MM.1S (cell line): ENCODE measurements around the gene PRDM10.

ENCODE experiments used
- DNase-seq: peaks from one replicate; pipeline ENCODE4 v3.0.0-alpha.2; 2015
- H2AFZ ChIP-seq: fragments of 300-600 bp; sonication (generic); 2 replicates; pipeline ENCODE4 v1.6.0; 2016; ENCODE audit warnings: antibody characterized with exemption, low read length
- H3F3A ChIP-seq: fragments of 300-600 bp; sonication (generic); 2 replicates; pipeline ENCODE4 v1.6.1; 2016; ENCODE audit warnings: mild to moderate bottlenecking, antibody characterized with exemption, low read length, moderate library complexity, mixed read lengths; ENCODE audit not compliant: insufficient read depth
- H3K27ac ChIP-seq: fragments of 300-600 bp; sonication (generic); 2 replicates; pipeline ENCODE4 v1.5.1; 2016; ENCODE audit warnings: mild to moderate bottlenecking, low read length
- H3K27me3 ChIP-seq: fragments of 300-600 bp; sonication (generic); replicated peaks from 2 replicates; pipeline ENCODE4 v1.6.0; 2016; ENCODE audit warnings: low read length; ENCODE audit not compliant: insufficient read depth
- H3K36me3 ChIP-seq: fragments of 300-600 bp; sonication (generic); replicated peaks from 2 replicates; pipeline ENCODE4 v1.6.1; 2016; ENCODE audit warnings: mild to moderate bottlenecking, low read length, mixed read lengths; ENCODE audit not compliant: insufficient read depth
- H3K4me1 ChIP-seq: fragments of 300-600 bp; sonication (generic); 2 replicates; pipeline ENCODE4 v1.6.1; 2016; ENCODE audit warnings: low read length, mixed read lengths
- H3K4me2 ChIP-seq: fragments of 300-600 bp; sonication (generic); 2 replicates; pipeline ENCODE4 v1.6.0; 2016; ENCODE audit warnings: low read depth, low read length
- H3K4me3 ChIP-seq: fragments of 300-600 bp; sonication (generic); 2 replicates; pipeline ENCODE4 v1.5.1; 2016; ENCODE audit warnings: low read length, mixed read lengths
- H3K79me2 ChIP-seq: fragments of 300-600 bp; sonication (generic); 2 replicates; pipeline ENCODE4 v1.6.1; 2016; ENCODE audit warnings: mixed run types, low read length, mixed read lengths
- H3K9ac ChIP-seq: fragments of 300-600 bp; sonication (generic); 2 replicates; pipeline ENCODE4 v1.6.1; 2016; ENCODE audit warnings: low read length, mixed read lengths
- H3K9me2 ChIP-seq: fragments of 300-600 bp; sonication (generic); replicated peaks from 2 replicates; pipeline ENCODE4 v1.6.1; 2016; ENCODE audit warnings: mild to moderate bottlenecking, low read length, mixed read lengths; ENCODE audit not compliant: insufficient read depth
- H3K9me3 ChIP-seq: fragments of 300-600 bp; sonication (generic); replicated peaks from 2 replicates; pipeline ENCODE4 v1.6.1; 2016; ENCODE audit warnings: mild to moderate bottlenecking, low read length, mixed read lengths; ENCODE audit not compliant: insufficient read depth
- H4K20me1 ChIP-seq: fragments of 300-600 bp; sonication (generic); 2 replicates; pipeline ENCODE4 v1.6.1; 2016; ENCODE audit warnings: mild to moderate bottlenecking, low read length, moderate library complexity, mixed read lengths; ENCODE audit not compliant: insufficient read depth
- EZH2 ChIP-seq: fragments of 300-600 bp; sonication (generic); optimal IDR thresholded peaks from 2 replicates; pipeline ENCODE3; 2017; ENCODE audit warnings: low read depth, mild to moderate bottlenecking, antibody characterized with exemption, low read length, mixed read lengths
- EZH2phosphoT487 ChIP-seq: fragments of 300-600 bp; sonication (generic); IDR thresholded peaks from 2 replicates; pipeline ENCODE4 v1.6.1; 2018; ENCODE audit warnings: antibody characterized with exemption, low read length
- TF ChIP-seq, protein P1 (sequence below): fragments of 300-600 bp; sonication (generic); IDR thresholded peaks from 2 replicates; pipeline ENCODE4 v1.5.1; 2016; ENCODE audit warnings: antibody characterized with exemption, low read length, mixed read lengths

Gene PRDM10

DNA sequence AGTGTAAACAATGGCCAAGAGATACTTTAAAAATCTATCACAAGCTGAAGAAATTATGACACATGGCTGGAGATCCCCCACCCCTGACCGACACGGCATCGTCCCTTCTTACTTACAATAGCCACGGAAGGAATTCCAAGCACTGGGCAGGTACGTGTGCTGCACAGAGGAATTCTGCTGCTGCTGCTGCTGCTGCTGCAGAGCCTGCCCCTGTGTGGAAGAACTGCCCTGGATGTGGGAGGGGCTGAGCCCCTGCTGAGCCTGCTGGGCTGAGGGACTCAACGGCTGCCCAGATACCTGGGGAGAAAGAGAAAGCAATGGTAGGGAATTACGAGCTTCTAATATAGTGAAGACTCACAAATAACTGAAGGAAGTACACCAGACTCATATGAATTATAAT lies 92.3 kb downstream of the PRDM10 start:
- H3K36me3 ChIP-seq, result no peaks in the 10 kb centered on the region
- DNase-seq, result no peak

DNA sequence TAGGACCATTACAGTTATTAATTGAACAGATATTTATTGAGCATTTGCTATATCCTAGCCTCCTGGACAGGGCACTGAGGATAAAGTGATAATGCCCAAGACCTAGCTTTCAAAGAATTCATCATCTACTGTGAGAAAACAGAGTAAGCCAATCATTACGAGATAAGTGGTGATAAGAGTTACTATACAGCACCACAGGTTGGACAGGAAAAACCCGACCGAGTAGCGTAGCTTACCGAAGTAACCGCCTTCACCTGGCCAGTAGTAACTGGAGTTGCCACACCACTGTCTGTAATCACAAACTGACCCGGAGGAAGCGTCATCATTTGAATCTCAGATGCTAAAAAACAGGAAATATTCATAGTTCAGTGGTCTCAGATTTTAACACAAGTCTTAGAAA lies 97.2 kb downstream of the PRDM10 start:
- Histone ChIP-seq H2AFZ (no peak overlapping the region), H3K36me3 (no peaks in the 10 kb centered on the region), H4K20me1 (no peaks in the 10 kb centered on the region), H3K9ac (no peak overlapping the region), H3K27ac (no peak overlapping the region), H3K27me3 (no peaks in the 10 kb centered on the region), H3K4me1 (no peaks in the 10 kb centered on the region), H3F3A (no peaks in the 10 kb centered on the region), H3K4me3 (no peak overlapping the region), H3K4me2 (no peak overlapping the region), H3K79me2 (no peaks in the 10 kb centered on the region), H3K9me3 (no peaks in the 10 kb centered on the region), H3K9me2 (no peaks in the 10 kb centered on the region)
- no peak for DNase-seq
- TF ChIP-seq, protein P1, sequence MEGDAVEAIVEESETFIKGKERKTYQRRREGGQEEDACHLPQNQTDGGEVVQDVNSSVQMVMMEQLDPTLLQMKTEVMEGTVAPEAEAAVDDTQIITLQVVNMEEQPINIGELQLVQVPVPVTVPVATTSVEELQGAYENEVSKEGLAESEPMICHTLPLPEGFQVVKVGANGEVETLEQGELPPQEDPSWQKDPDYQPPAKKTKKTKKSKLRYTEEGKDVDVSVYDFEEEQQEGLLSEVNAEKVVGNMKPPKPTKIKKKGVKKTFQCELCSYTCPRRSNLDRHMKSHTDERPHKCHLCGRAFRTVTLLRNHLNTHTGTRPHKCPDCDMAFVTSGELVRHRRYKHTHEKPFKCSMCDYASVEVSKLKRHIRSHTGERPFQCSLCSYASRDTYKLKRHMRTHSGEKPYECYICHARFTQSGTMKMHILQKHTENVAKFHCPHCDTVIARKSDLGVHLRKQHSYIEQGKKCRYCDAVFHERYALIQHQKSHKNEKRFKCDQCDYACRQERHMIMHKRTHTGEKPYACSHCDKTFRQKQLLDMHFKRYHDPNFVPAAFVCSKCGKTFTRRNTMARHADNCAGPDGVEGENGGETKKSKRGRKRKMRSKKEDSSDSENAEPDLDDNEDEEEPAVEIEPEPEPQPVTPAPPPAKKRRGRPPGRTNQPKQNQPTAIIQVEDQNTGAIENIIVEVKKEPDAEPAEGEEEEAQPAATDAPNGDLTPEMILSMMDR, result no peak
- no peak for TF ChIP-seq EZH2phosphoT487
- no peak for TF ChIP-seq EZH2

More for the DNA sequence above, 92.3 kb downstream of the PRDM10 start:
- no peak overlapping the region for H2AFZ ChIP-seq
- no peak overlapping the region for H3K9ac ChIP-seq
- H3K4me1 ChIP-seq, result no peaks in the 10 kb centered on the region
- H3K27ac ChIP-seq, result no peak overlapping the region
- H3K9me2 ChIP-seq, result no peaks in the 10 kb centered on the region
- no peaks in the 10 kb centered on the region for H3K9me3 ChIP-seq
- no peaks in the 10 kb centered on the region for H3F3A ChIP-seq
- TF ChIP-seq EZH2 (no peak), EZH2phosphoT487 (no peak)
- TF ChIP-seq, protein P1, result no peak
- no peak overlapping the region for H3K4me3 ChIP-seq
- no peaks in the 10 kb centered on the region for H3K27me3 ChIP-seq
- no peaks in the 10 kb centered on the region for H4K20me1 ChIP-seq
- no peaks in the 10 kb centered on the region for H3K79me2 ChIP-seq
- H3K4me2 ChIP-seq, result no peak overlapping the region

DNA sequence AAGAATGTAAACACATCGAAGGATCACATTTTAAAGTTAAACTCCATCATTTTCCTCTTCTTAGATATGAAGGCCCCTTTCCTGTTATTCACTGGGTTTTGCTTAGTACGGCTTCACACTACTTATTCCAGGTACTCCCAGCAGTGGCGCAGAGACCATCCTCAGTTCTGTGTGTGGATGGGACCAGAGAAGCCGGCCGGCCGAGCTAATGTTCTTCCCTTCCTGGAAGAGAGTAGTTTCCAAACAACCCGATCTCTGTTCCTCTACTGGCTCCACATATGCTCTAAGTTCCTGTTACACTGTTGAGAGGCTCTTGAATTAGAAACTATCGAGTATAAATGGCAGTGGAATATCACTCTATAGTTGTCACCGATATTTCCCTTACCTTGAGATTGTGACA lies 106.6 kb downstream of the PRDM10 start:
- Histone ChIP-seq H3F3A (no peaks in the 10 kb centered on the region), H4K20me1 (no peaks in the 10 kb centered on the region), H3K9me3 (no peaks in the 10 kb centered on the region), H3K36me3 (peaks cover 5% of the 10 kb centered on the region), H2AFZ (peak overlapping the region; percentile 98), H3K9me2 (no peaks in the 10 kb centered on the region), H3K27me3 (no peaks in the 10 kb centered on the region), H3K27ac (no peak overlapping the region), H3K9ac (peak overlapping the region; percentile 48; the same call in 1 of the 2 replicates), H3K79me2 (peaks cover 22% of the 10 kb centered on the region), H3K4me1 (peaks cover 11% of the 10 kb centered on the region), H3K4me2 (peak overlapping the region; percentile 96), H3K4me3 (peak overlapping the region; percentile 96)
- DNase-seq, result no peak
- TF ChIP-seq EZH2 (no peak), EZH2phosphoT487 (no peak)
- TF ChIP-seq, protein P1, result no peak
